Stimulated activated CD4-positive, alpha-beta T cell treated with anti-CD3 and anti-CD28 coated beads, Interleukin-15, amount 100 ng/mL, for 24 hours (primary cell): Measurements from ENCODE around the gene TTLL1.
"Not testable (repeated sequence)": the region's sequence is repeated elsewhere in the genome, so short reads cannot be mapped to it uniquely, and the experiment has no call there.

Experiments
- DNase-seq: peaks from one replicate; pipeline ENCODE4 v3.0.0-alpha.2; 2020

Gene TTLL1

GRCh38 chr22:43009444-43009843 lies 79.7 kb downstream of the TTLL1 start:
- no peak for DNase-seq

- DNase-seq: no peak
These were observed 80.3 kb downstream of the TTLL1 start for GRCh38 chr22:43008921-43009320.

GRCh38 chr22:43008509-43008908 lies 80.7 kb downstream of the TTLL1 start:
- DNase-seq: no peak

GRCh38 chr22:43007519-43008102 lies 81.6 kb downstream of the TTLL1 start:
- DNase-seq: no peak

GRCh38 chr22:43006753-43007152 lies 82.4 kb downstream of the TTLL1 start:
- no peak for DNase-seq

- DNase-seq: no peak
These were observed 83.1 kb downstream of the TTLL1 start for GRCh38 chr22:43006016-43006505.

GRCh38 chr22:43005106-43005505 lies 84.1 kb downstream of the TTLL1 start:
- DNase-seq: no peak

GRCh38 chr22:43004362-43005035 lies 84.7 kb downstream of the TTLL1 start:
- DNase-seq: no peak

GRCh38 chr22:43002202-43002586 lies 87.0 kb downstream of the TTLL1 start:
- no peak for DNase-seq

GRCh38 chr22:43001271-43002201 lies 87.7 kb downstream of the TTLL1 start:
- DNase-seq: no peak

- peak; percentile 75 for DNase-seq
These were observed 88.6 kb downstream of the TTLL1 start for GRCh38 chr22:43000441-43001175.

GRCh38 chr22:42997582-42998090 lies 91.6 kb downstream of the TTLL1 start:
- no peak for DNase-seq

GRCh38 chr22:42996646-42997365 lies 92.4 kb downstream of the TTLL1 start:
- no peak for DNase-seq

- not testable (repeated sequence) for DNase-seq
These were observed 93.5 kb downstream of the TTLL1 start for GRCh38 chr22:42995654-42996053.

- no peak for DNase-seq
These were observed 94.2 kb downstream of the TTLL1 start for GRCh38 chr22:42994917-42995562.

GRCh38 chr22:42994276-42994916 lies 94.8 kb downstream of the TTLL1 start:
- no peak for DNase-seq

GRCh38 chr22:42993651-42994275 lies 95.4 kb downstream of the TTLL1 start:
- no peak for DNase-seq

- DNase-seq: no peak
These were observed 96.2 kb downstream of the TTLL1 start for GRCh38 chr22:42992886-42993479.

GRCh38 chr22:42992092-42992491 lies 97.1 kb downstream of the TTLL1 start:
- no peak for DNase-seq
